ENCODE results near the gene CNDP2. TPM values are rescaled to one million over a fixed set of nuclear protein-coding genes. Genes with fewer than 3 reads are reported as not detected.

The CNDP2 gene
- total RNA-seq, 1 donor from 2014 or later = 213 TPM

- peaks cover 98% of the 10 kb centered on the region for H3K36me3 ChIP-seq
- intact Hi-C loops (cut with DNase I) = no loop called here
- DNase-seq = no peak
These were observed 11.1 kb downstream of the CNDP2 start for GRCh38 chr18:74507097-74507881.

GRCh38 chr18:74507927-74508326 is 11.8 kb downstream of the CNDP2 start:
- no peak for TF ChIP-seq CTCF (IDR thresholded peaks at IDR 0.05)
- Histone ChIP-seq H3K9me3 (no peaks in the 10 kb centered on the region), H3K27ac (no peak overlapping the region), H3K27me3 (no peaks in the 10 kb centered on the region), H3K4me3 (no peak overlapping the region), H3K4me1 (no peaks in the 10 kb centered on the region), H3K36me3 (peaks cover 98% of the 10 kb centered on the region)
- intact Hi-C loops (cut with DNase I) = no loop called here
- DNase-seq (no peak), ATAC-seq (no peak)

More at GRCh38 chr18:74507097-74507881, 11.1 kb downstream of the CNDP2 start:
- no peaks in the 10 kb centered on the region for H3K9me3 ChIP-seq
- no peak for TF ChIP-seq CTCF (IDR thresholded peaks at IDR 0.05)
- no peak overlapping the region for H3K27ac ChIP-seq
- H3K4me1 ChIP-seq = peaks cover 4% of the 10 kb centered on the region
- no peak overlapping the region for H3K4me3 ChIP-seq
- ATAC-seq = peak; percentile 22
- H3K27me3 ChIP-seq = no peaks in the 10 kb centered on the region

DNA sequence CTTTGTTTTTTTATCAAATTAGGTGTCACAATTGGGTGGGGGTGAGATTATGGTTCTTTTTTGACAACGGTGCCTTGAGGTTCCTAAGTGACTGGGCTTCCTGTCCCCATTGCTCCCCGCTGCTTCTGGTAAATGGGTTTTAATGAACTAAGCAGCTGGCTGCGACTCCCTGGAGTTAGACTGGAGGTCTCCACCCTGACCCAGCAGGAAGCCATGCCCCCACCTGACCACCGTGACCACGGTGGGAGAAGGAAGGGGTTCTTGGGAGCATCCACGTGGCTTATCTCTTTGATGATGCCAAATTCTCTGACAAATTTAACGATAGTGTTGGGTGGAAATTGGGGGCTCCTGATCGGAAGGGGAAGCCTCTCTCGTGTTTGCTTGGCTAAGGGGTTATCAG is 12.2 kb downstream of the CNDP2 start:
- no peak overlapping the region for H3K4me3 ChIP-seq
- H3K36me3 ChIP-seq = peaks cover 98% of the 10 kb centered on the region
- H3K27ac ChIP-seq = no peak overlapping the region
- DNase-seq (no peak), ATAC-seq (no peak)
- H3K9me3 ChIP-seq = no peaks in the 10 kb centered on the region
- H3K4me1 ChIP-seq = no peaks in the 10 kb centered on the region
- no peaks in the 10 kb centered on the region for H3K27me3 ChIP-seq
- no peak for TF ChIP-seq CTCF (IDR thresholded peaks at IDR 0.05)
- intact Hi-C loops (cut with DNase I) = no loop called here

DNA sequence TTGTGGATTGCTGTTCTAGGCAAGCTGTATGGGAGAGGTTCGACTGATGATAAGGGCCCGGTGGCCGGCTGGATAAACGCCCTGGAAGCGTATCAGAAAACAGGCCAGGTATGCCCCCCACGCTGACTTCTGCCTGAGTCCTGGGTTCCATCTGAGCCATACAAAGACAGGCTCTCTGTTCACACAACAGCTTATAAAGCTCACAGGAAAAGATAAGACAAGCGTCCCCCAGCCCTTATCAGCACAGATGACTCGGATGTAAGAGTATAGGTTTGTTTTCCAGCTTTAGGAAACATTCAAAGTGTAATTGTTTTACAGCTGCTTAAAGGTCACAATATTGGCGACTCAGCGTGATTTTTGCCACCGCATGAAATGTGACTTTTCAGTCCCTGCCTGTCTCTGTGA is 12.7 kb downstream of the CNDP2 start:
- Histone ChIP-seq H3K4me3 (no peak overlapping the region), H3K27ac (no peak overlapping the region), H3K4me1 (no peaks in the 10 kb centered on the region), H3K36me3 (peaks cover 100% of the 10 kb centered on the region), H3K27me3 (no peaks in the 10 kb centered on the region), H3K9me3 (no peaks in the 10 kb centered on the region)
- no peak for DNase-seq
- TF ChIP-seq CTCF (IDR thresholded peaks at IDR 0.05) = no peak
- intact Hi-C loops (cut with DNase I) = no loop called here
- no peak for ATAC-seq

GRCh38 chr18:74509856-74510769 is 13.9 kb downstream of the CNDP2 start:
- no peaks in the 10 kb centered on the region for H3K4me1 ChIP-seq
- peaks cover 96% of the 10 kb centered on the region for H3K36me3 ChIP-seq
- no peak for DNase-seq
- H3K27ac ChIP-seq = no peak overlapping the region
- H3K9me3 ChIP-seq = no peaks in the 10 kb centered on the region
- no peak for ATAC-seq
- no peak overlapping the region for H3K4me3 ChIP-seq
- no peaks in the 10 kb centered on the region for H3K27me3 ChIP-seq
- intact Hi-C loops (cut with DNase I) = no loop called here
- TF ChIP-seq CTCF (IDR thresholded peaks at IDR 0.05) = no peak
